ENCODE data around the gene ZNF587. TPM values are rescaled to one million over a fixed set of nuclear protein-coding genes. Genes with fewer than 3 reads are reported as not detected.
"Not testable (repeated sequence)": the region's sequence is repeated elsewhere in the genome, so short reads cannot be mapped to it uniquely, and the experiment has no call there.

Gene ZNF587
- polyA plus RNA-seq, 1 experiment = 15.7 TPM

DNA sequence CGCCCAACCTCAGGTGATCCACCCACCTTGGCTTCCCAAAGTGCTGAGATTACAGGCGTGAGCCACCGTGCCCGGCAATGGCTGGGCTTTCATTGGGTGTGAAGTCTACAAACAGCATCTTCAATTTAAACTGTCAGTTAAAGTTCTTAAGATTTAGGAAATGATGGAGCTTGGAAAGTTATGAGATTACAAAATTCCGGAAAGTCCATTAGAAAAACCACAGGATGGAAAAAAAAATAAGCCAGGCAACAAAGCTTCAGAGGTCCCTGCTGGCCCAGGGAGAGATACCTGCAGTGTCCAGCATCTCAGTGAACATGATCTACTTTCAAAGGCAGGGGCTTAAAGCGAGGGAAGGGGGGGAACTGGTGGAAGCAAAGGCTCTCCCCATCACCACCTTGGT lies 24.1 kb upstream of the ZNF587 start:
- ChIA-PET POLR2A (interaction anchor here (0.7 kb wide), 1 partner anchor 37 kb away, joined by 3 read pairs; no protein-coding TSS in a partner anchor), CTCF (no interaction called here)
- Histone ChIP-seq H3K9me3 (ENCODE audit: control insufficient read depth, insufficient read depth, low read length) (no peaks in the 10 kb centered on the region; the same call in 1 of the 2 replicates), H3K4me3 (ENCODE audit: low read depth, low read length) (no peak overlapping the region), H3K27me3 (ENCODE audit: control insufficient read depth, insufficient read depth, low read length) (no peaks in the 10 kb centered on the region), H3K27ac (ENCODE audit: low read depth, low read length) (no peak overlapping the region)
- no peak for DNase-seq (ENCODE audit: low read depth, low spot score)
- TF ChIP-seq, protein P1, sequence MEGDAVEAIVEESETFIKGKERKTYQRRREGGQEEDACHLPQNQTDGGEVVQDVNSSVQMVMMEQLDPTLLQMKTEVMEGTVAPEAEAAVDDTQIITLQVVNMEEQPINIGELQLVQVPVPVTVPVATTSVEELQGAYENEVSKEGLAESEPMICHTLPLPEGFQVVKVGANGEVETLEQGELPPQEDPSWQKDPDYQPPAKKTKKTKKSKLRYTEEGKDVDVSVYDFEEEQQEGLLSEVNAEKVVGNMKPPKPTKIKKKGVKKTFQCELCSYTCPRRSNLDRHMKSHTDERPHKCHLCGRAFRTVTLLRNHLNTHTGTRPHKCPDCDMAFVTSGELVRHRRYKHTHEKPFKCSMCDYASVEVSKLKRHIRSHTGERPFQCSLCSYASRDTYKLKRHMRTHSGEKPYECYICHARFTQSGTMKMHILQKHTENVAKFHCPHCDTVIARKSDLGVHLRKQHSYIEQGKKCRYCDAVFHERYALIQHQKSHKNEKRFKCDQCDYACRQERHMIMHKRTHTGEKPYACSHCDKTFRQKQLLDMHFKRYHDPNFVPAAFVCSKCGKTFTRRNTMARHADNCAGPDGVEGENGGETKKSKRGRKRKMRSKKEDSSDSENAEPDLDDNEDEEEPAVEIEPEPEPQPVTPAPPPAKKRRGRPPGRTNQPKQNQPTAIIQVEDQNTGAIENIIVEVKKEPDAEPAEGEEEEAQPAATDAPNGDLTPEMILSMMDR (IDR thresholded peaks at IDR 0.05; ENCODE audit: low read depth, low read length) = no peak

GRCh38 chr19:57829316-57829715 lies 20.3 kb upstream of the ZNF587 start:
- no peak for DNase-seq (ENCODE audit: low read depth, low spot score)
- H3K27ac ChIP-seq (ENCODE audit: low read depth, low read length) = peak overlapping the region; percentile 21
- TF ChIP-seq, protein P1 (IDR thresholded peaks at IDR 0.05; ENCODE audit: low read depth, low read length) = no peak
- no peaks in the 10 kb centered on the region; the same call in 1 of the 2 replicates for H3K9me3 ChIP-seq (ENCODE audit: control insufficient read depth, insufficient read depth, low read length)
- ChIA-PET CTCF (interaction anchor here (0.7 to 1.1 kb wide), 2 partner anchors 121 to 715 kb away, joined by 3 read pairs; no protein-coding TSS in a partner anchor), POLR2A (no interaction called here)
- H3K4me3 ChIP-seq (ENCODE audit: low read depth, low read length) = no peak overlapping the region
- no peaks in the 10 kb centered on the region for H3K27me3 ChIP-seq (ENCODE audit: control insufficient read depth, insufficient read depth, low read length)

DNA sequence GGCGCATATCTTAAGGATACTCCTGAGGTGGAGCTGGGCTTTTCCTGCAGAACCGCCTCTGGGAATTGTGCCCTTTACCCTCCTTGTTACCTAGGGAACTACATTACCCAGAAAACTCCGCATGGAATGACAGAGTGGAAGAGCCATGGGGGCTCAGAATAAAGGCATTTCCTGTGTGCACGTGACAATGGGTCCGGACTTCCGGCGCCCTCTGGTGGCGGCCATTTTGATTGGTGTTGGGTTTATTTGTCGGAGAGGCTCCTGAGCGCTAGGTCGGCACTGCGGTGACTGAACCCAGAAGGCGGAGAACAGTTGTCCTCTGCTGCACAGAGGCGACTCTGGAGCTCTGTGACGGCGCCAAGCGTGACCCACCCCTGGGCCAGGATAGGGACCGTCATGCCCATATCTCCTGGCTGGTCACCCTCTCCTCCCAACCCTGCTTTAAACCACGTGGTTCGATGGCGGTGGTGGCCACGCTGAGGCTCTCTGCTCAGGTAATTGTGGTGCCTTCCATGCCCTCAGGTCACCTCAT lies 19.5 kb upstream of the ZNF587 start, which contains the start of gene ZNF587B:
Gene ZNF587B (plus strand): TSS at position 229 of the 532 bp plus-strand sequence. CDS start 230 bp downstream, at position 459.
- DNase-seq (ENCODE audit: low read depth, low spot score) = peak; percentile 27

GRCh38 chr19:57836991-57837390 lies 12.7 kb upstream of the ZNF587 start:
- CTCF ChIA-PET = interaction anchor here (0.6 kb wide), 1 partner anchor 321 kb away, joined by 3 read pairs; no protein-coding TSS in a partner anchor
- H3K27me3 ChIP-seq (ENCODE audit: control insufficient read depth, insufficient read depth, low read length); H3K9me3 ChIP-seq (ENCODE audit: control insufficient read depth, insufficient read depth, low read length); DNase-seq (ENCODE audit: low read depth, low spot score); POLR2A ChIA-PET; H3K27ac ChIP-seq (ENCODE audit: low read depth, low read length); H3K4me3 ChIP-seq (ENCODE audit: low read depth, low read length): not testable (repeated sequence)

More for the DNA sequence above, 19.5 kb upstream of the ZNF587 start, which contains the start of gene ZNF587B:
- H3K9me3 ChIP-seq (ENCODE audit: control insufficient read depth, insufficient read depth, low read length) = no peaks in the 10 kb centered on the region; the same call in 1 of the 2 replicates
- H3K27ac ChIP-seq (ENCODE audit: low read depth, low read length) = peak within 1 kb of the TSS; percentile 61
- H3K4me3 ChIP-seq (ENCODE audit: low read depth, low read length) = peak within 1 kb of the TSS; percentile 69
- TF ChIP-seq, protein P1 (IDR thresholded peaks at IDR 0.05; ENCODE audit: low read depth, low read length) = peak; percentile 40
- ChIA-PET POLR2A (no interaction called here), CTCF (interaction anchor here (0.6 to 1.1 kb wide), 4 partner anchors 11 to 714 kb away, joined by 3 to 5 read pairs (median 3); no protein-coding TSS in a partner anchor)
- H3K27me3 ChIP-seq (ENCODE audit: control insufficient read depth, insufficient read depth, low read length) = no peaks in the 10 kb centered on the region

- H3K4me3 ChIP-seq (ENCODE audit: low read depth, low read length); CTCF ChIA-PET; H3K27me3 ChIP-seq (ENCODE audit: control insufficient read depth, insufficient read depth, low read length); H3K9me3 ChIP-seq (ENCODE audit: control insufficient read depth, insufficient read depth, low read length); POLR2A ChIA-PET; H3K27ac ChIP-seq (ENCODE audit: low read depth, low read length); DNase-seq (ENCODE audit: low read depth, low spot score): not testable (repeated sequence)
These were observed 11.0 kb upstream of the ZNF587 start for GRCh38 chr19:57838622-57839191.

DNA sequence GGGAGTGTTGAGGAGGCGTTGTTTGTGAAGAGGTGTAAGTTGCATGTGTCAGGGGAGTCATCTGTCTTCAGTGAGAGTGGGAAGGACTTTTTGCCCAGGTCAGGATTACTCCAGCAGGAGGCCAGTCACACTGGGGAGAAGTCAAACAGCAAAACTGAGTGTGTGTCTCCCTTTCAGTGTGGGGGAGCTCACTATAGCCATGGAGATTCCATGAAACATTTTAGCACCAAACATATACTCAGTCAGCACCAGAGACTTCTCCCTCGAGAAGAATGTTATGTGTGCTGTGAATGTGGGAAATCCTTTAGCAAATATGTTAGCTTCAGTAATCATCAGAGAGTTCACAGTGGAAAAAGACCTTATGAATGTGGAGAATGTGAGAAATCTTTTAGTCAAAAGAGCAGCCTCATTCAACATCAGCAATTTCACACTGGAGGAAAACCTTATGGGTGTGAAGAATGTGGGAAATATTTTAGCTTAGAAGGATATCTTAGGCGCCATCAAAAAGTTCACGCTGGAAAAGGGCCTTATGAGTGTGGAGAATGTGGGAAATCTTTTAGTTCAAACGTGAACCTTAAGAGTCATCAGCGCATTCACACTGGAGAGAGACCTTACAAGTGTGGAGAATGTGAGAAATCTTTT lies 8.4 kb upstream of the ZNF587 start:
- no peak overlapping the region for H3K4me3 ChIP-seq (ENCODE audit: low read depth, low read length)
- no peaks in the 10 kb centered on the region for H3K9me3 ChIP-seq (ENCODE audit: control insufficient read depth, insufficient read depth, low read length)
- TF ChIP-seq, protein P1 (IDR thresholded peaks at IDR 0.05; ENCODE audit: low read depth, low read length) = no peak
- CTCF ChIA-PET = no interaction called here
- POLR2A ChIA-PET = no interaction called here
- no peak for DNase-seq (ENCODE audit: low read depth, low spot score)
- H3K27me3 ChIP-seq (ENCODE audit: control insufficient read depth, insufficient read depth, low read length) = no peaks in the 10 kb centered on the region
- H3K27ac ChIP-seq (ENCODE audit: low read depth, low read length) = no peak overlapping the region

GRCh38 chr19:57847164-57847563 lies 2.5 kb upstream of the ZNF587 start:
- H3K27me3 ChIP-seq (ENCODE audit: control insufficient read depth, insufficient read depth, low read length); POLR2A ChIA-PET; DNase-seq (ENCODE audit: low read depth, low spot score); H3K9me3 ChIP-seq (ENCODE audit: control insufficient read depth, insufficient read depth, low read length); H3K27ac ChIP-seq (ENCODE audit: low read depth, low read length); CTCF ChIA-PET; H3K4me3 ChIP-seq (ENCODE audit: low read depth, low read length): not testable (repeated sequence)

DNA sequence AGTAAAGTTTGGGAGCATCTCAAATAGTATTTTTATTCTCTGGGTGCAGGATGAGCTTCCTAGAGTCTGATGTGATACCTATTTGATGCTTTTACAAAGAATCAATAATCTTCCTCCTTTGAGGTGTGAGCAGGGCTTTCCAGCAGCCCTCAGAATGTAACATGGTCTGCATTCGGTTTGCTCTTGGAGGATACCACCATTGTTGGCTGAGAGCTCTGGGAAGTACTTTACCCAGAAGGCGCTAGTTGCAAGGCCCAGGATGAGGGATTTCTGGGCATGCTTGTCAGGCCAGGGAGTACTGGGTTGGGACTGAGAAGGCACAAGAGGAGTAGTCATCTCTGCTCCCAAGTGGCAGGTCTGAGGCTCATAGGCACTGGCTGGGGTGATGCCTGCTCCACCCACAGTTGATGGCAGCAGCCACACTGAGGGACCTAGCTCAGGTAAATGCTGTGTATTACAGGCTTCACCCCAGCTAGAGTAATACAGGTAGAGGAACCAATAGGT lies 445 bp upstream of the ZNF587 start:
- H3K9me3 ChIP-seq (ENCODE audit: control insufficient read depth, insufficient read depth, low read length); H3K4me3 ChIP-seq (ENCODE audit: low read depth, low read length); DNase-seq (ENCODE audit: low read depth, low spot score); H3K27ac ChIP-seq (ENCODE audit: low read depth, low read length); H3K27me3 ChIP-seq (ENCODE audit: control insufficient read depth, insufficient read depth, low read length); CTCF ChIA-PET: not testable (repeated sequence)
- POLR2A ChIA-PET = interaction anchor here (0.6 to 1.0 kb wide), 2 partner anchors 30 to 34 kb away, joined by 3 read pairs; partner anchors contain the start of gene ZNF552
